ENCODE data around the gene TFEB.

TFEB gene

DNA sequence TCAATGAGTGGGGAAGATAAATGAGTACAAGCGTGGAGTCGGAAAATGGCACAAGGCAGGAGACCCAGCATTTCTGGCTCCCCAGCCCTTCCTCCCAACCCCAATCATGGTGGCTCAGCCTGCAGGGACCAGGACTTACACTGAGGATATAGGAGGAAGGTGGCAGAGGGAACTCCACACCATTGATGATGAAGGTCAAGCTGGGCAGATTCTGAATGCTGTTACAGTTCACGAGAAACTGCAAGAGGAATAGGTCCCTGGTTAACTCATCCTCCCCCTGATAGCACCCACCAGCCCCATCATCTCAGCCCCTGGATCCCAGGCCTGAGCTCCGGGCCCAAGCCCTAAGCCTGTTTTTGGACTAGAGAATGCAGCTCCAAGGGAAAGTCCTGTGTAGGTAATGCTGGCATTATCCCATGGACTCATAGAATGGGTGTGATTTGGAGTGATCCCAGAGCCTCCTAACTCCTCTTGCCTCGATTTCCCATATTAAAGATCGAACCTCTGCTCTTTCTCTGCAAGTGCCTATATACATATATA is 2.3 kb upstream of the TFEB start:
- DNase-seq (ENCODE audit: low spot score) = no peak

DNA sequence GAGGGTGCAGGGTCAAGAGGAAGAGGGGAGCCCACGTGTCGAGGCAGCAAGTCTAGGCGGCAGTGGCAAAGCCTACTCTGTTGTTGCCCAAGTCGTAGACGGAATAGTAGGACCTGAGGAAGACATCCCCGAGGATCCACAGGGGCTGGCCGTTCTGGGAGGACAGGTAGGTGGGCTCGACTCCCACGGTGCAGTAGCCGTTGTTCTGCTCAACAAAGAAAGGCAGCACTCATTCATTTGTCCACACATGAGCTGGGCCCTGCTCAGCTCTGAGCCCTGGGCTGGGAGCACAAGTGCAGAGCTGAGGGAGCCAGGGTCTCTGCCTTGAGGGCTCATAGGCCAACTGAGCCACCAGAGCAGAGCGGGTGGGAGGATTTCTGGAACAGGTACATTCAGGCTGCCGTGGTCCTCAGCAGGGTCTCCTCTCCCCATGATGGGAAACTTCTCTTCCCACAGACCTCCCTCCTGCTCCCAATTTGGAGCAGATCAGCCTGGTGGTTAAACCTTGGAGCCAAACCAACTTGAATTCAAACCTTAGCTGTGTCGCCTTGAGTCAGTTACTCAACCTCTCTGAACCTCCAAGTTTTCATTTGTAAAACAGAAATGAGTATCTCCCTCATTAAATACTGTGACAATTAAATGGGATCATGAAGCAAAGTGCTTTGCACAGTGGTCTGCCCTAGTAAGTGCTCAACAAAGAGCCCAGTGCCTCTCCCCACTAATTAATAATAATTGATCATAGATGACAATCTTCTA is 1.6 kb upstream of the TFEB start:
- no peak for DNase-seq (ENCODE audit: low spot score)

DNA sequence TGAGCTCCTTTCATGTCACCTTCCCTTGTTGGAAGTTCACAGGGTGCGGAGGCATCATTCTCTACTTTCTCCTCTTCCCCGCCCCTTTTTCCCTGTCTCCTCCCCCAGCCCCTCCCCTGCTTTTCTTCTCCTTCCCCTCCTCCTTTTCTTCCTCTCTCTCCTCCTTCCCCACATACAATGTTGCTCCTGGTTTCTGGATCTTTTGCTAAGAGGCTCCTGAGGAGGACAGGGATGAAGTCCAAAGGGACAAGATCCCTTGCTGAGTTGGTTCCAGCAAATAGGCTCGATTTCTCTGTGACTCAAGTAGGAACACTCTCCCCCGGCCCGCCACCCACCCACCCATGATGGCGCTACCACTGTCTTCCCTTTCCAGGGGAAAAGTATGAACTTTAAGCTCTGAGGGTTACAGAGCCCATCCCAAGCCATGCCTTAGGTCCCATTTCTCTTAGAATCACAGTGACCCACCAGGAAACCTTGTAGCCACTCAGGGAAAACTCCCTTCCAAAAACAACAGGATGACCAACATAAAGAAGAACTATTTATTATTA is 852 bp upstream of the TFEB start:
- DNase-seq (ENCODE audit: low spot score) = no peak

DNA sequence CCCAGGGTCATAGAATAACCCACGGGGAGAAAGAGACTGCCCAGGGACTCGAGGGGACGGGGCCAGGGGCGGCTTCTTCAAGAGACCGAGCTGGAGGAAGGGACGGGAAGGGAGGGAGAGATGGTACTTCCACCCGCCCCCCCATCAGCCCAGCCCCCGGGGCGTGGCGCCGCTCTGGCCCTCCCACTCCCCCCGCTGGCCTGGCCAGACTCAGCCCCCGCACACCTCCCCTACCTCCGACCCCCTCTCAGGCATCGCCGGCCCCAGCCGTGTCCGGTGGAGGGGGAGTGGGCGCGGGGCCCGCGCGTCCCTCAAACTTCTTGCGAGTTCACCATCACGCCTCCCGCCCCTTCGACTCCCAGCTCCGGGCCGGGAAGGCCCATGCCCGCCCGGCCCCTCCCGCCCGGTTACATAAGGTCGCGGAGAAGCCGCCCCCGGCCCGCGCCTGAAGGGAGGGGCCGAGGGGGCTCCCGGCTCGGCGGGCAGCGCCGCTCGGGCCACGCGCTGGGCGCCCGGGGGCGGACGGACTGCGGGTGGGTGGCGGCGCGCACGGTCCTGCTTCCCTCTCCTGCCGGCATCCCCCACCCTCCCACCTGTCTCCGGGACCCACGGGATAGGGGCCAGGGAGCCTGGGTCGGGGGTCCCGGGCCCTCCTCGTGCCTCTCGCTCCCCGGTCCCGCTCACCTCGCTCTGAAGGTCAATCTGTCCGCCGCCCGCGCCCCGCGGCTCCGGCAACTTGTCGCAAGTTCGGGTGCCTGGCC is 562 bp downstream of the TFEB start:
- DNase-seq (ENCODE audit: low spot score) = peak; percentile 68

- peak; percentile 85 for DNase-seq (ENCODE audit: low spot score)
Observed at GRCh38 chr6:41733707-41734665, 1.4 kb downstream of the TFEB start.

GRCh38 chr6:41733360-41733706 is 2.1 kb downstream of the TFEB start:
- DNase-seq (ENCODE audit: low spot score) = no peak

- peak; percentile 81 for DNase-seq (ENCODE audit: low spot score)
Observed at GRCh38 chr6:41732591-41733359, 2.6 kb downstream of the TFEB start.

- no peak for DNase-seq (ENCODE audit: low spot score)
Observed at GRCh38 chr6:41732149-41732548, 3.3 kb downstream of the TFEB start.

DNA sequence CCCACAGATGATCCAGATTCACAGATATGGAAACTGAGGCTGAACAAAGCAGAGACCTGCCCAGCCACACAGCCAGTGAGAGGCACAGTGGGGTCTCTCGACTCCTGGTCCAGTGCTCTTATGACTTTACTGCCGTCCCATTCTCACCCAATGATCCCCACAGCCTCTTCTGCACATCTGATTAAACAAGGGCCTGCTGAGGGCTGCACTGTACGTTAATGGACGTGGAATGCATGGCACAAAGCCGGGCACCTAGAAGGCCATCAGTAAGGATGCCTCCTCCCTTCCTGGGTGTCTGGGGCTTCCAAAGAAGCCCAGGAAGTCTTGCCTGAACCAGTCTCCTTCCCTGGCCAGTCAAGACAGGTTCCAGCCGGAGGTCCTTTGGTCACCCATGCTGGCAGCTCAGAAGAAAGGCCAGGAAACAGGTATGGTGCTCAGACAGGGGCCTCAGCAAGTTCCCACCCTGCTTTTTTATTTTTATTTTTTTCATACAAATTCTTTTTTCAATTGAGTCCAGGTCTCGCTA is 3.8 kb downstream of the TFEB start:
- DNase-seq (ENCODE audit: low spot score) = no peak

DNA sequence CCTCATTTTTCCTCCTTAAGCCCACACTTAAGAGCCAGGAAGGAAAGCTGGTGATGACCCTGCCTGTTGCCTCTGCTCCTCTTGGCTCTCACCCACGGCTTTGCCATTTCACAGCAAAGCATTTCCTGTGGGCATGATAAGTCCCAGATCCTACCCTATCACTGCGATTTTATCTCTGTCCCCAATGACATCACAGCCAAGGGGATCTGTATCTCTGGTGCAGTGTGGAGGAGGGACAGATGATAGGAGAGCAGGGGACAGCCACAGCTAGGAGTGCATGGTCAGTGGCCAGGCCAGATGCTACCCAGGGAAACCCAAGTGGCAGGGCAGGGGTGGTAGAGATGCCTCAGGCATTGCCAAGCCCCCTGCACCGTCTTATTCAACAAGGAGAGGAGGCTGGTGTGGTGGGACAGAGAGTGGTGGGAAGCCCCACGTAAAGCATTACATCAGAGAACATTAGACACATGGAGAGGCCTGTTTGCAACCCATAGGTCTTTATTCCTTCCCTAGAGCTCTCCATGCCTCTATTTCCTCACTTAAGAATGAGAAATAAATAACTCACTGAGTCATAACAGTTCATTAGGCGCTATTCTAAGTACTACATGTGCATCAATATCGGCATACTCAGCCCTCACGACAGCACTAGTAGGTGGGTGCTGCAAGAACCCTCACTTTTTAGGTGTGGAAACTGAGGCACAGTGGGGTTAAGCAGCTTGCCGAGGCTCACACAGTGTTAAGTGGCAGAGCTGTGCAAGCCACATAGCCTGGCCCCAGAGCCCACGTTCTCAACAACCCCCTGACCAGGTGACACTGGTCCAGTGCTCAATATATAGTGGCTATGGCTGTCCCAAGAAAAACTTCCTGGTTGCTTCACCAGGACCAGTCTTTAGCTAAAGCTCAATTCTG is 4.6 kb downstream of the TFEB start:
- no peak for DNase-seq (ENCODE audit: low spot score)

DNA sequence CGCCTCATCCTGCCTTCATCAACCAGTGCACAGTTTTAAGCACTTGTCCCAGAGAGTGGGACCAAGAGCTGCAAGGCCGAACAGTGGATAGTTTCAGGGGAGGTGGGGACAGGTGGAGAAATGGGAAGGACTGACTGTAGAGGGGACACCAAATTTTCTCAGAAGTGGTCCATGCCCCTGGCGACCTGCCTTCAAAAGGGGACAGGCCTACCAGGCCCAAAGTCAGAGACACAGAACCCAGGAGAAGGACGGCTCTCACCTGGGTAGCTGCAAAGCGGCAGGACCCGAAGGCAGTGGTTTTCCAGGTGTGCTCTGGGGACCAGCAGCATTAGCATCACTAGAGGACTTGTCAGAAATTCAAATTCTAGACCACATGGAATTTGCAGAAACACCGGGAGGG is 5.8 kb downstream of the TFEB start:
- no peak for DNase-seq (ENCODE audit: low spot score)

DNA sequence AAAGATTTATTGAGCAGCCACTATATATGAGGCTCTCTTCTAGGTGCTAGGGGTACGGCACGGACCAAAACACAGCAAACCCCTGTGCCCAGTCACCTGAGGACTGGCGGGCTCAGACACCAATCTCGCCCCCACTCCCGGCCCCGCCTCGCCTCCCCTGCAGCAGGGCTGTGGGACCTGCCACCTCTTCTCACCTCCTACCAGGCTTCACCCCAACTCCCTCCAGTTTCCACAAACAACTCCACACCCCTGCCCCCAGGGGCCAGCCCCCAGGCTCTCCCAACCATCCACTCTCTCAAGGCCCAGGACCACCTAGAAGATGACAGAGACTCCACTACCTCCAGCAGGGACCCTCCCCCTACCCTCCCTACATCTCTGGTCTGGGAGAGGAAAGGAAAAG is 6.5 kb downstream of the TFEB start:
- no peak for DNase-seq (ENCODE audit: low spot score)

DNA sequence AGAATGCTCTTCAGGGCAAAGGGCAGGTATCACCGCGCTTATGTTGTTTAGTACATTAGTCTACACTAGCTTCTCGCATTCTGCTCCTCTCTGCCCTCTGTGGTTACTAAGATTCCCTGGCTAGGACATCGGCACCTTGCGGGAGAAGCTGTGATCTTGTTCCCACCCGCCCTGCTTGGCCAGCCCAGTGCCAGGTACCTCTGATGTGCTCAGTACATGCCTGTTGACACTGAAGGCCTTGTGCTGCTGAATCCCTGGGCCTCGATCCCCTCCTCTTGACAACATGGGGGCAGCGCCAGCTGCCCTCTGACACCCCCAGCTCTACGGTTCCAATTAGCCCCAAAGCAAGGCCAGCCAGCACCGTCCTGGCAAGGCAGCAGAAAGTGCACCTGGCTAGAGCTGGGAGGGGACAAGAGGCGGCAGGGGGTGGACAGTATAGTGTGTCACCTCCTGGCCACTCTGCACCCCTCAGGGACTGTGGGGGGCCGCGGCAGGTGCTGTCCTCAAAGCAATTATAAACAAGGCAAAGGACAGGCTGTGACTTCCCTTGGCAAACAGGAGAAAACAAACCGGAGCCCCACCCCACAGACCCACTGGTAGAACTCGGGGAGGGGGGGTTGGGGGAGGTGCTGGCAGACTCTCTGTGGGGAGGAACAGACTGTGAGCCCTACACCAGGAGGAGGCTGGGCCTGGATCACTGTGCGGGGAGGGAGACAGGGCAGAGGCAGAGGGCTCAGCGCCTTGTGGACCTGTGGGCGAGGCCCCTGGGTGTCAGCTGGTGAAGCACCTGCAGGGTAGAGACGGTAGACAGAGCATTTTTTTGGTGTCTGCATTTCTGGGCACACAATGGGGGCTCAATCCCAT is 7.1 kb downstream of the TFEB start:
- no peak for DNase-seq (ENCODE audit: low spot score)

GRCh38 chr6:41727705-41728072 is 7.7 kb downstream of the TFEB start:
- no peak for DNase-seq (ENCODE audit: low spot score)

DNA sequence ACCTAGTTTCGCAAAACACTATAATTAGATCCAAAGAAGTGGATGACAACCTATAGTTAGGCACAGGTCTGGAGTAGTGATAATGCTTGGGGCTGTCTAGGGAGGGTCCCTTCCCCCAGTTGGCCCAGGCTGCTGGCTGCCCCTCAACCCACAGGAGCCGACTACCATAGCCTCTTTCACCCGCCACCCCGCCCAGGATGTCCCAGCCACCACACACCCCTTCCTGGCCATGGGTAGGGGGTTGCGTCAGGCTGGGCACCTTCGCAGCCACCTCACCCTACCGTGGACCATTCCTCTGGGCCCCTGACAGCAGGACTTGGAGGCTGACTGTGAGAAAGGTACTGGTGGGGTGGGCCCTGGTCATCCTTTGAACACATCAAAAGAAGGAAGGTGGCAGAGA is 8.5 kb downstream of the TFEB start:
- no peak for DNase-seq (ENCODE audit: low spot score)

DNA sequence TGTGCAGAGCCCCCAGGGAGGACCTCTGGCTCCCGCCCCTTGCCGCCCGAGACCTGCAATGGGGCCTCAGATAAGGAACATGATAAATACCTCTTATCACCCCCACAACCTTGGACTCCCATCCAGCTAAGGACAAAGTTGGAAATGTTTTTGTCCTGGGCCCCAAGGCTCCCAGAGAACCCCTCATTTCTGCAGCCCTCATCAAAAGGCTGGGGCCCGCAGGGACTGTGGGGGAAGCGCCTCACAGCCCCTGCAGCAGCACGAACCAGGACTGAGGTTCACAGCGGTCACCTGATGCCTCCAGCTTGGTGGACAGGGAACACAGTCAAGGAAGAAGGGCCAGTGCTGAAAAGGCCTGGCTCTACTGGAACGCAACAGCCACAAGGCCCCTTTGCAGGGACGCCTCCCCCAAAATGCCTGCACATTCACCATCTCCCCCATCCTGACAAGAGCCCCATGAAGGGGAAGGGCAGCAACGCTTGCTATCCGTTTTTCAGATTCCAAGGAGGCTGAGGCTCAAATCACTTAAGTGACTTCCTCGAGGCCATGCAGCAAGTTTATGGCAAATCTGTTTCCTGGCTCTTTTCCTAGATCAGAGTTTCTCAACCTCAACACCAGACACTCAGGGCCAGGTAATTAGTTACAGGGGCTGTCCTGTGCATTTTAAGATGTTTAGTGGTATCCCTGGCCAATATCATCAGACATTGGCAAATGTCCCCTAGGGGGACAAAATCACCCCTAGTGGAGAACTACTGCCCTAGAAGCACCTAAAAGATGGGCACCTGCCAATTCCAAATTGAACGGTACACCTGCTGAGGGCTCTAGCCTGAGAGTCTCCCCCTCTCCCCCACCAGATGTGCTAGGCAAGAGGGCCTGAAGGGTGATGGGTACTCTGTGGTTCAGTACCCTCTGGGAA is 10.6 kb downstream of the TFEB start:
- no peak for DNase-seq (ENCODE audit: low spot score)

- no peak for DNase-seq (ENCODE audit: low spot score)
Observed at GRCh38 chr6:41724228-41724580, 11.2 kb downstream of the TFEB start.
